ENCODE results near the gene VSIG4. TPM values are rescaled to one million over a fixed set of nuclear protein-coding genes. Genes with fewer than 3 reads are reported as not detected.

VSIG4 gene
- total and polyA plus RNA-seq, 2 of the 13 experiments (the other 11 are each of a cell fraction or from before 2014, with no cell fraction given) = not detected

DNA sequence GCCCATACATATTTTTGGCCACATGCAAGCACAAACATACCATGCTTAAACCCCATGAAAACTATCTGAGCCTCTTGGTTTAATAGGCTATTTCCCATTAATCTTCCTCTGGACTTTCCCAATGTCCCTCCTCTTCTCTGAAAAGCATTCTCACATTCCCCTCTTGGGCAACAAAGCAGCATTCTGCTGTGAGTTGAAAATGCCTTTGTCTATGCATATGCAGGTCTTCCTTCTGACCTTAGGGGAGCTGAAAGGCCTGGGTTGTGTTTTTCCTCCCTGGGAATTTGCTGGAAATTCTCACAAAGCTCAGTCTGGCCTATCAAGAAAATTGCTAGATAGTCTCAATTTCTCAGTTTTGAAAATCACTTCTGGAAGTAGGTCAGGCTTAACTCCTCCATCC lies 4.2 kb downstream of the VSIG4 start:
- H3K9me3 ChIP-seq (ENCODE audit: low read length) = no peaks in the 10 kb centered on the region
- CTCF ChIA-PET (ENCODE audit: low intra/inter-chr PET ratio, low total read pairs) = no interaction called here
- H3K4me1 ChIP-seq (ENCODE audit: insufficient read depth, low read length) = no peaks in the 10 kb centered on the region
- H3K27me3 ChIP-seq (ENCODE audit: control insufficient read depth in 1 of 2, insufficient read depth in 2 of 2, low read length in 2 of 2) = no peaks in the 10 kb centered on the region
- ATAC-seq (no peak), FAIRE-seq (no peak), DNase-seq (ENCODE audit: low spot score) (no peak)
- no peak overlapping the region for H3K4me2 ChIP-seq (ENCODE audit: low read depth, low read length)
- TF ChIP-seq MAFF (IDR thresholded peaks at IDR 0.05; ENCODE audit: low read depth, low read length) (no peak), ZNF326 (CRISPR knock-in tag; IDR thresholded peaks at IDR 0.05; ENCODE audit: borderline replicate concordance) (no peak), SRF (IDR thresholded peaks at IDR 0.05; ENCODE audit: low read depth, low read length) (no peak)
- TF ChIP-seq, protein P1, sequence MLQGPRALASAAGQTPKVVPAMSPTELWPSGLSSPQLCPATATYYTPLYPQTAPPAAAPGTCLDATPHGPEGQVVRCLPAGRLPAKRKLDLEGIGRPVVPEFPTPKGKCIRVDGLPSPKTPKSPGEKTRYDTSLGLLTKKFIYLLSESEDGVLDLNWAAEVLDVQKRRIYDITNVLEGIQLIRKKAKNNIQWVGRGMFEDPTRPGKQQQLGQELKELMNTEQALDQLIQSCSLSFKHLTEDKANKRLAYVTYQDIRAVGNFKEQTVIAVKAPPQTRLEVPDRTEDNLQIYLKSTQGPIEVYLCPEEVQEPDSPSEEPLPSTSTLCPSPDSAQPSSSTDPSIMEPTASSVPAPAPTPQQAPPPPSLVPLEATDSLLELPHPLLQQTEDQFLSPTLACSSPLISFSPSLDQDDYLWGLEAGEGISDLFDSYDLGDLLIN (CRISPR knock-in tag; IDR thresholded peaks at IDR 0.05; ENCODE audit: borderline replicate concordance) = no peak
- TF ChIP-seq, protein P2, sequence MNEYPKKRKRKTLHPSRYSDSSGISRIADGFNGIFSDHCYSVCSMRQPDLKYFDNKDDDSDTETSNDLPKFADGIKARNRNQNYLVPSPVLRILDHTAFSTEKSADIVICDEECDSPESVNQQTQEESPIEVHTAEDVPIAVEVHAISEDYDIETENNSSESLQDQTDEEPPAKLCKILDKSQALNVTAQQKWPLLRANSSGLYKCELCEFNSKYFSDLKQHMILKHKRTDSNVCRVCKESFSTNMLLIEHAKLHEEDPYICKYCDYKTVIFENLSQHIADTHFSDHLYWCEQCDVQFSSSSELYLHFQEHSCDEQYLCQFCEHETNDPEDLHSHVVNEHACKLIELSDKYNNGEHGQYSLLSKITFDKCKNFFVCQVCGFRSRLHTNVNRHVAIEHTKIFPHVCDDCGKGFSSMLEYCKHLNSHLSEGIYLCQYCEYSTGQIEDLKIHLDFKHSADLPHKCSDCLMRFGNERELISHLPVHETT (CRISPR knock-in tag; conservative IDR thresholded peaks at IDR 0.05) = no peak
- H2AFZ ChIP-seq (ENCODE audit: low read length) = no peak overlapping the region
- H3K79me2 ChIP-seq (ENCODE audit: insufficient read depth, low read length) = no peaks in the 10 kb centered on the region
- POLR2A ChIA-PET = no interaction called here
- no peaks in the 10 kb centered on the region for H3K36me3 ChIP-seq (replicated peaks in 1 of 2; ENCODE audit: control insufficient read depth in 1 of 2, insufficient read depth in 2 of 2, low read length in 2 of 2)
- H3K27ac ChIP-seq (ENCODE audit: extremely low read length, insufficient read depth, low read length) = no peak overlapping the region
- no peak overlapping the region for H3K9ac ChIP-seq (ENCODE audit: insufficient read depth, low read depth, low read length)
- intact Hi-C loops (cut with micrococcal nuclease; ENCODE audit: unreplicated experiment) = no loop called here
- no TSS peak for BruUV-seq (replicated peaks)
- in situ Hi-C loops (cut with HindIII; ENCODE audit: extremely low pct_ligation_motif_present, low pct_unique_long_range_greater_than_20kb) = no loop called here
- no peaks in the 10 kb centered on the region for H4K20me1 ChIP-seq (ENCODE audit: insufficient read depth, low read length)
- H3K4me3 ChIP-seq (replicated peaks in 1 of 3; ENCODE audit: insufficient read depth in 1 of 3, low read depth in 2 of 3, low read length in 3 of 3) = no peak overlapping the region

All from HepG2 (cell line).